Ishikawa (cell line): ENCODE results near the gene BRAT1.

Experiments used
- CEBPB ChIP-seq: IDR thresholded peaks from 2 replicates; pipeline ENCODE4 v1.6.1; 2012
- CREB1 ChIP-seq: IDR thresholded peaks from 2 replicates; pipeline ENCODE4 v1.6.1; 2012; ENCODE audit warnings: low read depth
- EGR1 ChIP-seq: IDR thresholded peaks from 2 replicates; pipeline ENCODE4 v1.6.1; 2012
- EP300 ChIP-seq: IDR thresholded peaks from 2 replicates; pipeline ENCODE4 v1.6.1; 2012; ENCODE audit warnings: borderline replicate concordance
- NFIC ChIP-seq: IDR thresholded peaks from 2 replicates; pipeline ENCODE4 v1.6.1; 2012
- RAD21 ChIP-seq: IDR thresholded peaks from 2 replicates; pipeline ENCODE4 v1.6.1; 2012; ENCODE audit warnings: low read depth
- TAF1 ChIP-seq: IDR thresholded peaks from 2 replicates; pipeline ENCODE4 v1.6.1; 2012; ENCODE audit warnings: low read depth, mild to moderate bottlenecking
- TCF12 ChIP-seq: IDR thresholded peaks from 2 replicates; pipeline ENCODE4 v1.6.1; 2012; ENCODE audit warnings: low read depth
- TEAD4 ChIP-seq: IDR thresholded peaks from 2 replicates; pipeline ENCODE4 v1.6.1; 2012
- YY1 ChIP-seq: IDR thresholded peaks from 2 replicates; pipeline ENCODE4 v1.6.1; 2012; ENCODE audit warnings: low read depth
- ZBTB7A ChIP-seq: IDR thresholded peaks from 2 replicates; pipeline ENCODE4 v1.6.1; 2012; ENCODE audit warnings: low read depth
- TF ChIP-seq, protein P1 (sequence below): IDR thresholded peaks from 2 replicates; pipeline ENCODE4 v1.6.1; 2012; ENCODE audit warnings: low read depth, mild to moderate bottlenecking
- TF ChIP-seq, protein P2 (sequence below): IDR thresholded peaks from 2 replicates; pipeline ENCODE4 v1.6.1; 2012
- TF ChIP-seq, protein P3 (sequence below): IDR thresholded peaks from 2 replicates; pipeline ENCODE4 v1.6.1; 2012

BRAT1 gene

DNA sequence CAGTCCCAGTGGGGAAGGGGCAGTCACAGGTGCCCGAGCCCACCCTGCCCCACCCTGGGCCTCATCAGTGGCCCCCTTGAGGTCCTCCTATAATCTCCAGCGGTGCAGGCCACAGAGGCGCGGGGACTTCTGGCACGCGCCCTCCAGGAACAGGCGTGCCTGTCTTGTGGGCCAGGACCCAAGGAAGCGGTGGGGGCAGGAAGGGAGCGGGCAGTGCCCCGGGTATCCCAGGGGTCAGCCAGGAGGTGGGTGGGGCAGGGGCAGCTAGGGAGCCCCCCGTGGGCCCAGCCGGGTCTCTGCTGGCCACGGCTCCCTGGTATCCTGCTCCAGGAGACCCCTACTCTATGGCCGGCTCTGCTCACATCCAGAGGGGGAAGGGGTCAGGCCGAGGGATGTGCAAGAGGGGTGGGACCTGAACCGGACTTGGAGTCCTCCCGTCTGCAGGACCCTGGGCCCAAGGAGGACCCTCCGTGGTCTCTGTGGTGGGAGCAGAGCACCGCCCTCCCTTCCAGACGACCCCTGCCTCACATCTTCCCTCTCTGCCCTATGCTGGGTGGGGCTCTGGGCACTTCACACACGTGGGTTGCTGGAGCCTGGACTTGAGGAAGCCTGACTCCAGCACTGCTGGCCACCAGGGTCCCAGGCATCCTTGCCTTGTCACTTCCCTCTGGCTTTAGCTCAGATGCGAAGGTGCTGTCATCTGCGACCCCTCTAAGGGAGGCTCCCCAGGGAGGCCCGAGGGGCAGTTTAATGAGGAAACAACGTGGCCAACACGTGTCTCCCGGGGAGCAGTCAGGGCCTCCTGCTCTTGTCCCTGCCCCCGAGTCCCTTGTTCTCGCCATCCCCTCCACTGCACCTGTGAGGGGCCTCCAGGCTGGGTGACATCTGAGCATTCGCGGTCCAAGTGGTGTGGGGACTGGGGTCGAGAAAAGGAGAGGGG, 60.9 kb downstream of the BRAT1 start:
- no peak for TF ChIP-seq ZBTB7A

DNA sequence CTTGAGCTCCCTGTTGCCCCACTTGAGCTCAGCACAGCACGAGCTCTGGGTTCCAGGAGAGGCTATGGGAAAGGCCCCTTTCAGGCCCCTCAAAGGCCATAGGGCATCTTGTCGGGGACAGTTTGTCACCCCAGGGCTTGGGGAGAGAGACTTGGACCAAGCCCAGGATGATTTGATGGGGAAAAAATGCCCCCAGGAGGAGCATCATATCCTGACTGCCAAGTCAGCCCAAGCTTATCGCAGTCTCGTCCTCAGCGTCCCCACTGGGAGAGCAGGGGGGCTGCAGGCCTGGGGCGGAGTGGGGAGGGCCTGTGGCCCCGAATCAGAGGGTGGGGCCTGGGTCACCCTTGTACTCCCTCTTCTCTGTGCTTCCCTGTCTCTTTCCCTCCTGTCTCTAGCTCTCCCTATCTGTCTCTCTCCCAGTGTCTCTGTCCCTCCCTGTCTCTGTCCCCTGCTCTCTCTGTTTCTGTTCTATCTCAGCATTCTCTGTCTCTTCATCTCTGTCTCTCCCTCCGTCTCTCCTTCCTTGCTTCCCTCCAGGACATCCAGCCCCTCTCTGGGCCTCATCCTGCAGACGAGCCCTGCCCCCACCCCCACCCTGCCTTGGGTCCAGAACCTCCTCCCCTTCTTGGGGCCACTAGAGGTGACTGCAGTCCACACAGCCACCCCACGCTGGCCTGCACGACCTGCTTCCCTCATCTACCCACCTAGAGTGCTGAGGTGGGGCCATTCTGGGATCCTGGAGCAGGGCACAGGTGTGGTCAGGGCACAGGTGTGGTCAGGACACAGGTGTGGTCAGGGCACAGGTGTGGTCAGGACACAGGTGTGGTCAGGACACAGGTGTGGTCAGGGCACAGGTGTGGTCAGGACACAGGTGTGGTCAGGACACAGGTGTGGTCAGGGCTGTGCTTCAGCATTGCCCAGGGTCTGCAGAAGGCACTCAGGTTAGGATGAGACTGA, 61.8 kb downstream of the BRAT1 start:
- TF ChIP-seq NFIC (no peak), CREB1 (no peak), EGR1 (no peak), YY1 (no peak), EP300 (no peak)
- TF ChIP-seq, protein P1, sequence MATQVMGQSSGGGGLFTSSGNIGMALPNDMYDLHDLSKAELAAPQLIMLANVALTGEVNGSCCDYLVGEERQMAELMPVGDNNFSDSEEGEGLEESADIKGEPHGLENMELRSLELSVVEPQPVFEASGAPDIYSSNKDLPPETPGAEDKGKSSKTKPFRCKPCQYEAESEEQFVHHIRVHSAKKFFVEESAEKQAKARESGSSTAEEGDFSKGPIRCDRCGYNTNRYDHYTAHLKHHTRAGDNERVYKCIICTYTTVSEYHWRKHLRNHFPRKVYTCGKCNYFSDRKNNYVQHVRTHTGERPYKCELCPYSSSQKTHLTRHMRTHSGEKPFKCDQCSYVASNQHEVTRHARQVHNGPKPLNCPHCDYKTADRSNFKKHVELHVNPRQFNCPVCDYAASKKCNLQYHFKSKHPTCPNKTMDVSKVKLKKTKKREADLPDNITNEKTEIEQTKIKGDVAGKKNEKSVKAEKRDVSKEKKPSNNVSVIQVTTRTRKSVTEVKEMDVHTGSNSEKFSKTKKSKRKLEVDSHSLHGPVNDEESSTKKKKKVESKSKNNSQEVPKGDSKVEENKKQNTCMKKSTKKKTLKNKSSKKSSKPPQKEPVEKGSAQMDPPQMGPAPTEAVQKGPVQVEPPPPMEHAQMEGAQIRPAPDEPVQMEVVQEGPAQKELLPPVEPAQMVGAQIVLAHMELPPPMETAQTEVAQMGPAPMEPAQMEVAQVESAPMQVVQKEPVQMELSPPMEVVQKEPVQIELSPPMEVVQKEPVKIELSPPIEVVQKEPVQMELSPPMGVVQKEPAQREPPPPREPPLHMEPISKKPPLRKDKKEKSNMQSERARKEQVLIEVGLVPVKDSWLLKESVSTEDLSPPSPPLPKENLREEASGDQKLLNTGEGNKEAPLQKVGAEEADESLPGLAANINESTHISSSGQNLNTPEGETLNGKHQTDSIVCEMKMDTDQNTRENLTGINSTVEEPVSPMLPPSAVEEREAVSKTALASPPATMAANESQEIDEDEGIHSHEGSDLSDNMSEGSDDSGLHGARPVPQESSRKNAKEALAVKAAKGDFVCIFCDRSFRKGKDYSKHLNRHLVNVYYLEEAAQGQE, result no peak

DNA sequence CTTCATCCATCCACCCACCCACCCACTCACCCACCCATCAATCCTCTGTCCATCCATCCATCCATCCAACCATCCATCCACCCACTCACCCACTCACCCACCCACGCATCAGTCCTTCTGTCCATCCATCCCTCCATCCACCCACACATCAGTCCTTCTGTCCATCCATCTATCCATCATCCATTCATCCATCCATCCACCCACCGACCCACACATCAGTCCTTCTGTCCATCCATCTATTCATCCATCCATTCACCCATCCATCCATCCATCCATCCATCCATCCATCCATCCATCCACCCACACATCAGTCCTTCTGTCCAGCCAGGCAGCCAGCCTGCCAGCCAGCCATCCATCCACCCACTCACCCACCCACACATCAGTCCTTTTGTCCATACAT, 63.3 kb downstream of the BRAT1 start:
- TF ChIP-seq, protein P1, result no peak
- TF ChIP-seq TEAD4 (no peak), EGR1 (no peak), ZBTB7A (no peak), TCF12 (no peak), NFIC (no peak), RAD21 (no peak), YY1 (no peak)
- TF ChIP-seq, protein P2, sequence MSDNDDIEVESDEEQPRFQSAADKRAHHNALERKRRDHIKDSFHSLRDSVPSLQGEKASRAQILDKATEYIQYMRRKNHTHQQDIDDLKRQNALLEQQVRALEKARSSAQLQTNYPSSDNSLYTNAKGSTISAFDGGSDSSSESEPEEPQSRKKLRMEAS, result no peak
- TF ChIP-seq, protein P3, sequence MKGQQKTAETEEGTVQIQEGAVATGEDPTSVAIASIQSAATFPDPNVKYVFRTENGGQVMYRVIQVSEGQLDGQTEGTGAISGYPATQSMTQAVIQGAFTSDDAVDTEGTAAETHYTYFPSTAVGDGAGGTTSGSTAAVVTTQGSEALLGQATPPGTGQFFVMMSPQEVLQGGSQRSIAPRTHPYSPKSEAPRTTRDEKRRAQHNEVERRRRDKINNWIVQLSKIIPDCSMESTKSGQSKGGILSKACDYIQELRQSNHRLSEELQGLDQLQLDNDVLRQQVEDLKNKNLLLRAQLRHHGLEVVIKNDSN, result no peak

DNA sequence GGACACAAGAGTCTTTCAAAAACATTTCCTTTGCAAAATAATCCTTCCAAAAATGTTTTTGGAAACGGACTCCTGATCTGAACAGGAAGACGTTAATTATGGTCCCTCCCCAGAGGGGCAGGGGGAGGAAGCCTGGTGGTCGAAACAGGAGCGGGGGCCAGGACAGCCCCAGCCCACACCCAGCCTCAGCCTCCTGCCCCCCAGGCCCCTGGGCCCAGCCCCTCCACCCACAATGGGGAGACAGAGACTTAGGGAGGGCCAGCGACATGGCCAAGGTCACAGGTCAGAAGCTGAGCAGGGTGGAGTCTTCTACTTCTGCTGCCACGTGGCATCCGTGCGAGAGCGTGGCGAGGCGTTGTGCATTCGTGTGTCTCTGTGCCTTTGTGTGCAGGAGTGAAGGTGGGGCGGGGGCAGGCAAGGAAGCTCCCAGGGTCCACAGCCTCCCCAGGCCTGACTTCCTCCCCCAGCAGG, 65.1 kb downstream of the BRAT1 start:
- TF ChIP-seq TEAD4 (no peak), RAD21 (no peak), YY1 (no peak), CREB1 (no peak), TCF12 (no peak), EGR1 (no peak), CEBPB (no peak), EP300 (no peak), TAF1 (no peak), NFIC (no peak), ZBTB7A (no peak)
- TF ChIP-seq, protein P2, result no peak
- TF ChIP-seq, protein P3, result no peak
- TF ChIP-seq, protein P1, result no peak
